DND-41 (cell line): Measurements from ENCODE around the gene NAA20.

Source experiments
- ATAC-seq: fragments of 200-7000 bp; cut with Tn5 transposase; 3 replicates; pipeline ENCODE4 v1.9.1; 2021; ENCODE audit warnings: low read depth; ENCODE audit not compliant: insufficient read depth
- DNase-seq: peaks from one replicate; pipeline ENCODE4 v3.0.0-alpha.2; 2020
- H2AFZ ChIP-seq: 2 replicates; pipeline ENCODE4 v1.6.0; 2012; ENCODE audit warnings: low read depth, low read length
- H3K27ac ChIP-seq: 2 replicates; pipeline ENCODE4 v1.5.1; 2012; ENCODE audit warnings: low read length, inconsistent platforms
- H3K27me3 ChIP-seq: fragments of 200-600 bp; sonication (generic); 2 replicates; pipeline ENCODE4 v1.6.0; 2012; ENCODE audit warnings: low read length, mild to moderate bottlenecking, inconsistent platforms; ENCODE audit not compliant: insufficient read depth, poor library complexity
- H3K36me3 ChIP-seq: 2 replicates; pipeline ENCODE4 v1.5.1; 2012; ENCODE audit warnings: low read length, inconsistent platforms; ENCODE audit not compliant: insufficient read depth
- H3K4me1 ChIP-seq: 2 replicates; pipeline ENCODE4 v1.5.1; 2012; ENCODE audit warnings: mild to moderate bottlenecking, low read length; ENCODE audit not compliant: insufficient read depth
- H3K4me2 ChIP-seq: 2 replicates; pipeline ENCODE4 v1.6.0; 2012; ENCODE audit warnings: mild to moderate bottlenecking, moderate library complexity, low read length, inconsistent platforms; ENCODE audit not compliant: insufficient read depth
- H3K4me3 ChIP-seq, 2 experiments: fragments of 200-600 bp in 1 of 2; shearing (Covaris generic) in 1 of 2; 2 replicates each; pipeline ENCODE4 v1.5.1; 2012 to 2016; ENCODE audit warnings: inconsistent platforms in 2 of 2, low read length in 2 of 2, mild to moderate bottlenecking in 2 of 2, low read depth in 1 of 2, moderate library complexity in 1 of 2
- H3K79me2 ChIP-seq: 2 replicates; pipeline ENCODE4 v1.6.0; 2012; ENCODE audit warnings: low read length, inconsistent platforms; ENCODE audit not compliant: insufficient read depth
- H3K9ac ChIP-seq: 2 replicates; pipeline ENCODE4 v1.6.0; 2012; ENCODE audit warnings: low read depth, mild to moderate bottlenecking, inconsistent platforms, low read length, moderate library complexity
- H3K9me3 ChIP-seq: 2 replicates; pipeline ENCODE4 v1.5.1; 2012; ENCODE audit warnings: low read length, moderate library complexity, mild to moderate bottlenecking, inconsistent platforms; ENCODE audit not compliant: insufficient read depth, severe bottlenecking
- H4K20me1 ChIP-seq: 2 replicates; pipeline ENCODE4 v1.6.0; 2012; ENCODE audit warnings: low read length; ENCODE audit not compliant: insufficient read depth
- CTCF ChIP-seq: IDR thresholded peaks from 2 replicates; pipeline ENCODE4 v1.5.1; 2012; ENCODE audit warnings: borderline replicate concordance, low read length, moderate library complexity, mild to moderate bottlenecking; ENCODE audit not compliant: poor library complexity, severe bottlenecking; ENCODE audit errors: extremely low read depth
- EZH2 ChIP-seq: IDR thresholded peaks from 3 replicates; pipeline ENCODE4 v1.6.1; 2012; ENCODE audit warnings: borderline replicate concordance, low read depth, mild to moderate bottlenecking, moderate library complexity, low read length, inconsistent platforms; ENCODE audit not compliant: severe bottlenecking

NAA20 gene

GRCh38 chr20:20017001-20017843, at the start of gene NAA20:
TSS of gene NAA20 (plus strand) at chr20:20017362. CDS start at chr20:20017397, 35 bp downstream.
- H3K27me3 ChIP-seq = no peaks in the 10 kb centered on the region
- peaks cover 19% of the 10 kb centered on the region for H3K36me3 ChIP-seq
- H3K4me3 ChIP-seq = peak within 1 kb of the TSS; percentile 94 to 99
- ATAC-seq (peak; percentile 98), DNase-seq (peak; percentile 92)
- peaks cover 38% of the 10 kb centered on the region for H4K20me1 ChIP-seq
- peak within 1 kb of the TSS; percentile 75 for H3K27ac ChIP-seq
- peaks cover 42% of the 10 kb centered on the region for H3K4me1 ChIP-seq
- H3K9ac ChIP-seq = peak within 1 kb of the TSS; percentile 92
- H3K79me2 ChIP-seq = peaks cover 54% of the 10 kb centered on the region
- H3K9me3 ChIP-seq = no peaks in the 10 kb centered on the region
- H3K4me2 ChIP-seq = peak within 1 kb of the TSS; percentile 87
- TF ChIP-seq EZH2 = no peak
- TF ChIP-seq CTCF = peak; percentile 82
- H2AFZ ChIP-seq = peak within 1 kb of the TSS; percentile 80

- ATAC-seq (no peak), DNase-seq (no peak)
- Histone ChIP-seq H3K27ac (no peak overlapping the region), H3K4me1 (no peaks in the 10 kb centered on the region), H3K4me3 (no peak overlapping the region), H3K9ac (no peak overlapping the region), H3K9me3 (no peaks in the 10 kb centered on the region), H3K36me3 (no peaks in the 10 kb centered on the region), H2AFZ (no peak overlapping the region), H3K27me3 (no peaks in the 10 kb centered on the region), H3K4me2 (no peak overlapping the region), H3K79me2 (no peaks in the 10 kb centered on the region), H4K20me1 (no peaks in the 10 kb centered on the region)
- TF ChIP-seq EZH2 (no peak), CTCF (no peak)
These were observed 49.7 kb upstream of the NAA20 start for GRCh38 chr20:19967445-19967844.

- no peaks in the 10 kb centered on the region for H4K20me1 ChIP-seq
- H3K9ac ChIP-seq = no peak overlapping the region
- no peak for ATAC-seq
- TF ChIP-seq EZH2 (no peak), CTCF (no peak)
- H3K27ac ChIP-seq = no peak overlapping the region
- H2AFZ ChIP-seq = no peak overlapping the region
- no peaks in the 10 kb centered on the region for H3K27me3 ChIP-seq
- H3K79me2 ChIP-seq = no peaks in the 10 kb centered on the region
- no peaks in the 10 kb centered on the region for H3K36me3 ChIP-seq
- DNase-seq = no peak
- H3K4me3 ChIP-seq = no peak overlapping the region
- H3K9me3 ChIP-seq = no peaks in the 10 kb centered on the region
- no peaks in the 10 kb centered on the region for H3K4me1 ChIP-seq
- no peak overlapping the region for H3K4me2 ChIP-seq
These were observed 49.1 kb upstream of the NAA20 start for GRCh38 chr20:19968028-19968427.
